RPMI8226 (cell line): ENCODE results near the gene USP25.

ENCODE experiments used
- DNase-seq: peaks from one replicate; pipeline ENCODE4 v3.0.0-alpha.2; 2015

The USP25 gene

GRCh38 chr21:15870819-15871218, 141.0 kb downstream of the USP25 start:
- no peak for DNase-seq

GRCh38 chr21:15872236-15872635, 142.5 kb downstream of the USP25 start:
- no peak for DNase-seq

DNA sequence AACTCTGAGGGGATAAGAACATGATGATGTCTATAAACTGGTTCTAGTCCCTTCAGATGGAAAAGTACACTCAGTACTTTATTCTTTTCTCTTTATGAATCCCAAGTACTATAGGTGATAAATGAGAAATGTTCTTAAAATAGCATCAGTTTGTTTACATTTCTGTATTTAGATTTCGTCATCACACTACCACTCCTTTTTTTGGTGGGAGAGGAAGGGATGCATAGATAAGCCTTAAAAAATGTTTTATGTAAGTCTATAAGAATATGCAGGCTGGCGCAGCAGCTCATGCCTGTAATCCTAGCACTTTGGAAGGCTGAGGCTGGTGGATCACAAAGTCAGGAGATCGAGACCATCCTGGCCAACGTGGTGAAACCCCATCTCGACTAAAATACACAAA, 144.8 kb downstream of the USP25 start:
- DNase-seq, result no peak

- DNase-seq, result no peak
These were observed 145.5 kb downstream of the USP25 start for GRCh38 chr21:15875286-15875685.

GRCh38 chr21:15893902-15894301, 164.1 kb downstream of the USP25 start:
- no peak for DNase-seq

- DNase-seq, result no peak
These were observed 164.8 kb downstream of the USP25 start for GRCh38 chr21:15894596-15894995.

GRCh38 chr21:15895142-15896106, 165.6 kb downstream of the USP25 start:
- no peak for DNase-seq

- DNase-seq, result no peak
These were observed 166.7 kb downstream of the USP25 start for GRCh38 chr21:15896501-15896900.

- DNase-seq, result no peak
These were observed 174.6 kb downstream of the USP25 start for GRCh38 chr21:15904389-15904788.

GRCh38 chr21:15908187-15908586, 178.4 kb downstream of the USP25 start:
- no peak for DNase-seq

- DNase-seq, result no peak
These were observed 198.4 kb downstream of the USP25 start for GRCh38 chr21:15928196-15928595.

GRCh38 chr21:15928686-15929425, 199.1 kb downstream of the USP25 start:
- no peak for DNase-seq

DNA sequence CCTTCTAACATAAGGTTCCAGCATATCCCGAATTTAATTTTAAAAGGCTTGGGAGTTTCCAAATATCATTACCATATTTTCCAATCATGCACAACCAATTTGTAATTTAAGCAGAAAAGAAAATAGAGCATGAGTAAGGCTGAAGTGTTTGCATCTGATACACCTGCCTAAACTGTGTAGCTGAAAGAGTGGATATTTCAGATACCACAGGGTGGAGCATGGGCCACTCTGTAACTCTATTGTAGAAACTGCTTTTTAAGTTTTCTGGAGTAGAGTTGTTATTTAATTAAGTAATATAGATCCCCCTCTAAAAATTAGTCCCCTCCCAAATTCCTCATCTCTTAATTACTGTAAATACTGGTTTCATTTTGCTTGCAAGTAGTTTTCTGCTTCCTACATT, 199.8 kb downstream of the USP25 start:
- no peak for DNase-seq
